GM19099 (cell line): Measurements from ENCODE around the gene PPARGC1A.

ENCODE experiments used
- POLR2A ChIP-seq: IDR thresholded peaks from 3 replicates; pipeline ENCODE4 v1.6.1; 2011; ENCODE audit warnings: low read depth; ENCODE audit not compliant: insufficient read length; ENCODE audit errors: extremely low read depth

Gene PPARGC1A

DNA sequence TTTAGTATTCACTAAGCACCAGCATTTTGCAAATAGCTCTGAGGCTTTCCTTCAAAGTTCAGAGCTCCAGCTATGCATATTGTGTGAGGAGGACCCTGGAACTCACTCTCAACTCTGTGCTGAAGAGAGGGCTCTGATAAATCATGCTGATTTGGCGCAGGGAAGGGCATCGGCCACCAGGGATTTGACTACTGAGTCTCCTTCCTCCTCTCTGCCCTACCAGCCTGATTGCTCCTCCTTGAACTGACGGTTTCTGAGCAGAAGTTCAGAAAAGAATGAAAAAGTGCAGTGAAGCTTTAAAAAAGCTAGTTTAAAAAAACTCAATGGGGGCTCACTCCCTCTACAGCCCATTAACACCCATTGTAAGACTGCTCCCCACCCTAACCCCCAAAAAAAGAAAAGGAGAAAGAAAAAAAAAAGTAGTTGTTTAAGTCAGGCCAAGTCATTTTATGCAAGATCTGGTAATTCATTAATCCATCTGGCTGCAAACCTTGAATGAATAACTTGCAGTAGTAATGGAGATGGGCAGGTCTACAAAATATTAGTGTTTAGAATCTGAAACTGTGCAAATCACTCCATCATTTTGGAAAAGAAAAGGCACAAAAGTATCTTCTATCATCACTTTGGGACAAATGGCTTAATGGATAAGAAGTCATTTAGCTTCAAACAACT, 13.3 kb downstream of the PPARGC1A start:
- no peak for TF ChIP-seq POLR2A

DNA sequence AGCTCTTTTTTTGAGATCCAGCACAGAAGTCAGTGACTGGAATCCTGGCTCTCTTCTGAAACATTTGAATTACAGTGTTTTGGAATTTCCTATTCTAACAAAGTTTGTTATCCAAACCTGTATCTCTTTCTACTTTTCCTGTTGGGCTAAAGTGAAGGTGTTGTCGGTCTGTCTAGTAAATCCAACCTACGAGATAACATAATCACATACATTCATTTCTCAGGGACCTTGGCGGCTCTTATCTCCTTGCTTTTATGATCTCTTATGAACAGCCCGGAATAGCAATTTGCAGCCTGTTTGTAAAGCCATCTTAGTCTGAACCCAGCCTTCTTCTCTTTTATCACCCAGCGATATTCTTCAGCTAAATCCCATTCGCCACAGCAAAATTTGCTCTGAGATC, 14.5 kb downstream of the PPARGC1A start:
- no peak for TF ChIP-seq POLR2A

DNA sequence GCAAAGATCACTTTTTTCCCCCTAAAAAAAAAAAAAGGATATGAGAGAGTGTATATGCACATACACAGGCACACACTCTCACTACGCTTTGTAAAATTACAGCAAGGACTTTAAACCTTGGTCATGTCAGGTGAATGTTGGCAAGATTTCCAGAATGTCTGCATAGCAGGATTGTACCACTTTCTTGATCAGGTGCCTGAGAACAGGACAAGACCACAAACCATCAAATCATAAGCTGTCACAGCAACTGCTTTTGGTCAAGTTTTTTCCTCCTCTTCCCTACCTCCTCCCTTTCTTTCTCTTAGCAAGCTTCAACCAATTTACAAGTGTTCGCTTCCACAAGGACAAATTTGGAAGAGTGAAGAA, 15.3 kb downstream of the PPARGC1A start:
- no peak for TF ChIP-seq POLR2A

DNA sequence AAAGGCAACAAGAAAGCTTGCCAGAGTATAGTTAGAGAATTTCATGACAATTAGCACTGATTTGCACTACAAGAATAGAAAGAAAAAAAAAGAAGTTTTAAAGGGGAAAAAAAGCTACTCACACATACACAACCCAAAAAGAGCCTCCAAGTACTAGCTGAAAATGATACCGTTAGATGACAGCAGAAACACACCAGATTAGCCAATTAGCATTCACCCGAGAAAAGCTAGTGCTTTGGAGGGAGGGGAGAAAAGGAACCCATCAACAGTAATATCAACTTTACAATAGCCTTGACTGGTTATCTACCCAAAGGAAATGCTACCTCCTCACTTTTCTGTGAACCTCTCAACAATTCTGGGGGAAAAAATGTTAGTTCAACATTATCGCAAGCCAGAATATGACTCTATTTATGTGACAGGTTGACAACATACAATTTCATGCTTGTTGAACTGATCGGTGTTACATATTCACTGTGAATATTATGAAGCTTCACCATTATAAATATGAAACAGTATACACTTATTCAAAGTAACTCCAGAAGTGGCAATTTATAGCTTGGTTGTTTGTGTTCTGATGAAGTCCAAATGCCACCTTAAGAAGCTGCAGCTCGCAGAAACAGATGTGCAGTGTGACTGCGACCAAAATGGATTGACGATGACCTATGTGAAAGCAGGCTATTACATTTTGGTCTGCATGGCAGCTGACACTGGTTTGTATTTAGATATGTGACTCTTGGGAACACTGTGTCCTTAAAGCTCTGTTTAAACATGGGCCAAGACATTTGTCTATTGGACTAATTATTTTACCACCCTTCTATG, 15.9 kb downstream of the PPARGC1A start:
- TF ChIP-seq POLR2A = no peak

DNA sequence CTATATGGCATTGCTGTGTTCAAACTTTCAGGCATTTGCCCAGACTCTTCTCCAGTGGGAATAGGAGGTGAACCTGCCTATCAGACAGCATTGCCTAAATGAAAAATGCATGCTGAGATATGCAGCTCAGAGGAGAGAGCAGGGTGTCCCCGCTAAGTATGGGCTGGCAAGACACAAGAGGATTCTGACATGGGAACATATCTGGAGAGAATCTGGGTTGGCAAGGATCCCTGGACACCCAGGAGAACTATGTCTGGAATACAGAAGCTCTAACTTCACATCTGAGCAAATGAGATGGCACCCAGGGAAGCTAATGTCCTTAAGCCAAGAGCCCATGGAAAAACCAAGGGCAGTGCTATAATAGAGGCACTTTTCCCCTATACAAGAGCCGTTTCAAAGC, 18.4 kb downstream of the PPARGC1A start:
- no peak for TF ChIP-seq POLR2A

DNA sequence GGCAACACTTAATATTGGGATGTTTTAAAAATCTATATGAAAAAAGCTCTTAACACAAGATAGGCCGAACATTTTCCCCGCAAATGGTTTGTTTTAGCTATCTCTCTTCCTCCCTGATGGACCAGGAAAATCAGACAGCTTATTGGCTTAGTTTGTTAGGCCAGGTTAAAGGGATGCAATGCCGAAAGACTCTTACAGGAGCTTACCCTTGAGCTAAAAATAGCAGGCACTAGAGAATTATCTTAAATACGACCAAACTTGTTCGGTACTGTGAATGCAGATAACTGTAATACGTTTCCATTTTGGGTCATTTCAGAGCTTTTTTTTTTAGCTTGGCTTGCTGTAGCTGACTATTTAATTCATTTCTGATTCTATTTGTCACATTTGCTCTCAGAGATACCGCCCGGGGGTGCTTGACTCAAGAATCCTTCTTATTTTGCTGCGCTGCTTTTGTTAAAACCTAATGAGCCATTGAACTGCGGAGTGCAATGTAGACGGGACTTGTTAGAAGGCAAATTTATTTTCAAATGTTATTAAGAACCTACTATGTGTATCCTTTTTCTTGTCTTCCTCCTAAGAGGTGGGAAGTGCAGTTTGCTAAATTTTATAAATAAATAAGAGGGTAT, 23.3 kb downstream of the PPARGC1A start:
- TF ChIP-seq POLR2A = no peak

DNA sequence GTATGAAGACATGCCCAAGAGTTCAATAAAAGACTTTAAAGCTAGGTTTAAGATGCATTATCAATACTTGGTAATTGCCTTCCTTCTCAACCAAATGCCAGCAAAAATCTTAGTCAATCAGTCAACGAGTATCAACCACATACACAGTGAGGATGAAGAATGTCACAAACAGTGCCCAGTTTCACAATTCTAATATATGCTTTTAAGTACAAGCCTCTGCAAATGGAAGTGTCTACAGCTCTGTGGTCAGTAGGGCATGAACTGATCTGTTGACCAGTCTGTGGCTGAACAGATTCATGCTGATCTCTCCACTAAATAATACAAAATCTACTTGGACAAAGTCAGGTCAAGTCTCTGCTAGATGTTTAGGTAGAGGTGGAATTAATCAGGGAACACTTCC, 27.9 kb downstream of the PPARGC1A start:
- no peak for TF ChIP-seq POLR2A

DNA sequence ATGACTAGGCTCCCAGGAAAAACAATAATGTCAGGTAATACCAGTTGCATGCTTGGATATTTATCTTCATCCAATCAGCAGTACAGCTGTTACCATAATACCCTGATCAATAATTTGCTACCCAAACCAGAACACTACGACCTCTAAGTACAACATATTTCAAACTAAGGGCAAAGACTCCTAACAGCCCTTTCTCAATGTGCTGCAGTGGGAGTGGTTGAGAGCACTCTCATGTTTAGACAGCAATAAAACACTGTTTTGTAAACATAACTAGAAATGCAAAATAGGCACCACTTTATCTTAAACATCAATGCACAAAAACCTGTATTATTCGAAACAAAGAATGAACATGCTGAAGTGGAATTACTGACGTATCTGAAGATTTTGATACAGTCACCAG, 28.9 kb downstream of the PPARGC1A start:
- TF ChIP-seq POLR2A = no peak

DNA sequence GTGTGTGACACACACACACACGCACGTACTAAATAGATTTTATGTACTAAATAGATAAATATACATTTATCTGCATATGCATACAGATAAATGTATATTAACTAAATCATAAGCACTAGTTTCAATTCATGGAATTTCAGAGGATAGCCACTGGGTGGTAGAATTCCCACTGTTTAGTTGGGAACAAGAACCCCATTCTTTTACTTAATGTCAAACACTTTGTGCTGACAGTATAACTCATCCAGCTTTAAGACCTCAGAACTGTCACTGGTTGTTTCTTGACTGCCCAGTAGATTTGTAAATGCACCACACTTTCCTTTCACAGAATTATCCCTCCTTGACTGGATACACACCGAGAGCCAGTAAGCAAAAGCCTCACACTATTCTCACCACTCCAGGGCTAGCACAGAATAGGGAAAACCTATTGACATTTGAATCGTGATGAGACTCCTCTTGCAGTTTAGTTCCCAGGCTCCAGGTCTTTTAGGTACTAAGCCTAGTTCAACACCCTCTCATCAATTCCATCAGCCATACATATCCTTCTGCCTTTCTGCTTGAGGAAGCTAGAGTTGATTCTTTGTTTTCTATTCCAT, 32.4 kb downstream of the PPARGC1A start:
- TF ChIP-seq POLR2A = no peak

DNA sequence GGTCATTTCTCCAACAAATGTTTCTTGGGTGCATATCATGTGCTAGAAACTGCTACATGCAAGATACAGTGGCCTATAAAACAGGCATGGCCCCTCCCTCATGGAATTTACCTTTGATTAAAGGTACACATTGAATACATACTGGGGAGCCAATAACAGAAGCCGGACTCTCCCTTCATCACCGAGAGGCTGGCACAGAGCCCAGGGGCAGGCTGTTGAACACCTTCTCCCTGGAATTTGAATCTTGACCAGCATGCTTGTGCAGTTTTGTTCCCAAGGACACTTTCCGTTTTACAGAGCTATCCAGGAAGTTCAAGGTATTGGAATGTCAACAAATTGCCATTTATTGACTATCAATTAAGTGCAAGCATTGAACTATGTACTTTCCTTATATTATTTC, 33.2 kb downstream of the PPARGC1A start:
- TF ChIP-seq POLR2A = no peak

DNA sequence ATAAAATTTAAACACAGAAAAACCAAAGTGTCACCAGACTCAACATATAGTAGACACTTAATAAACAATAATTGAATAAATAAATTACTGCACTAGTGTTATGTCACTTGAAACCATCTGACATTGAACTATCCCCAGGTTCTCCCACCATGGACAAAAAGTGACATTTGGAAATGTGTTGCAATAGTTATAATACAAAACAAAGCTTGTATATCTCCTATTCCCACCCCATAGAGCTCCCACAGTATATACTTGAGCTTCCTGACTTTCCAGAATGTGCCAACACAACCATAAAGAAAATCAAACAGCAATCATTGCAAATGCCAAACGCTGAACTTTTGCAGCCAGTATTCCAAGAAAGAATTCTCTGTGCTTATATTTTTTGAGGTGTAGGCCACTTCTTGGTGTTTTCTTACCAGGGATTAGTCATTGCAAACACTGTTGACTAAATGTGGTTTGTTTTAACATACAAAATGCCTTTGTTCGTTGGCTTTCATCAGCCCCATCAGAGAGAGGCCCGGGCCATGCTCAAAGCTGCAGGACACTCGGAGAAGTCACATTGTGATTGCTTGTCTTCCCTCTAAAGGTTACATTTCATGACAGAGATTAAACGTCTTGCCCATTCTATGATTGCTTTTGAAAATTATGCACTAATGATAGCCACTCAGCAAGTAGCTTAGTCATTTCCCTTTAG, 33.8 kb downstream of the PPARGC1A start:
- TF ChIP-seq POLR2A = no peak

DNA sequence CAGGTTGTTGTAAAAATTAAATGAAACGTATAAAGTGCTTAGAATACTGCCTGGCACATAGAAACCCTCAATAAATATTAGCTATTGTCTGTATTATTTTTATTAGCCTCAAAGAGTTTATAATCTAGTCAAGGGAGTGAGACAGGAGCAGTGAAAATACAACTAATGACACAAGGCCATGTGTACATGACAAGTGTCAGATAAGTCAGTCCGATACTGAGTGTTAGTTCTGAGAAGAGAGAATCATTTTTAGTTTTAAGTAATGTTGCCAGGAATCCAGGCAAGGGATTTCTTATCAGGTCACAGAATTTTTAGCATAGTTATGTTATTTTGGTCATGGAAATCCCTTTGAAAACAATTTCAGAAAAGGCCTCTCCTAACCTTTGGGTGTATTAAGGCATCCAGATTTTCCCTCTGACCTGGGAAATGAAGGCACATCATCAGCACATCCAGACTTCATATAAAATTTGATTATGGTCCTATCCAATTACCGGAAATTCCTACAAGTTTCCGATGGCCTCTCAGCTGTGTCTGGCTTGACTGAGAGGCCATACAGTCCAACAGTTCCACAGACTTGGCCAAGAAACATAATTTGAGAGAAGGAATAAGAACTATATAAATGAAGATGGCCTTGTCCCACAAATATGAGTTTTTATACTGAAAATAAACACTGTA, 35.7 kb downstream of the PPARGC1A start:
- TF ChIP-seq POLR2A = no peak

DNA sequence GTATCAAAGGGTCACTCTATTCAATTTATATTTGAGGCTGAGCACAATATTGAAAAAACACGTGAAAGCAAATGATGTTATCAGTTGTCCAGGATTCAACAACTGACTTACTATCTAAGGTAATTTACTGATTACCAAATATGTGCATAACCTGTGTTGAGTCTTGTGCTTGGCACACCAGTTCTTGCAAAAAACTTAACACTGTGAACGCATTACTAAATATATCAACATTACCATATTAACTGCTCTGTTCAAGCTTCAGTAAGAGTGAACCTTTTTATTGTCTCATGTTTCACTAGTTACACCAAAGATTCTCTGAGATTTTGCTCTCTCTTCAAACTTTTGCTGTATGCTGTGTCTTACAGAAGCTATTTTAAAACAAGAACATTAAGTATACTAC, 38.4 kb downstream of the PPARGC1A start:
- no peak for TF ChIP-seq POLR2A

DNA sequence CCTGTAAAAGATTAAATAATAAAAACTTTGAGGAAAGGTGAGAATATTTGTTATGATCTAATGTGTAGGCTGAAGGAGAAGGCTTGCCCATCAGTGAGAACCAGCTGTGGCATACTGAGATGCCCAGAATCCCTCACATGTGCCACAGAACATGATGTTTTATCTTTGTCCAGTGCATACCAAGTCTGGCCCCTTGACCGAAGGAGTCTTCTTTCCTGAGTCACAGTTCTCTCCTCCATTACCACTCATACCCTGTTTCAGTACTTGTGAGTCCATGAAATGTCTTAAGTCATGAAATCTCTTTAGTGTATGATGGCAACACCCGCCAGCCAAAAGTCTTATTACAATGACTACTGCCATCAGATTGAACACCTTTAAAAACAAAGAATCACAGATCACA, 42.7 kb downstream of the PPARGC1A start:
- TF ChIP-seq POLR2A = no peak
